Thyroid gland (tissue), 4 donors: ENCODE measurements around the gene RNF14.

Experiments used
- CTCF ChIP-seq, 6 experiments: fragments of 200-600 bp in 3 of 6; fragments of 450-650 bp in 3 of 6; sonication (generic) in 3 of 6; IDR thresholded peaks; one replicate each; pipeline ENCODE4 v1.5.1; 2016 to 2019; ENCODE audit warnings: antibody characterized with exemption in 6 of 6, mild to moderate bottlenecking in 2 of 6, inconsistent platforms in 1 of 6, moderate library complexity in 1 of 6
- POLR2A ChIP-seq, 2 donors: fragments of 450-650 bp; IDR thresholded peaks; one replicate each; pipeline ENCODE4 v1.6.1; 2017; ENCODE audit warnings: antibody characterized with exemption in 2 of 2, mild to moderate bottlenecking in 2 of 2, moderate library complexity in 1 of 2

GRCh38 chr5:142008813-142009212, 39.9 kb downstream of the RNF14 start:
- TF ChIP-seq CTCF (IDR thresholded peaks at IDR 0.05) (no peak), POLR2A (IDR thresholded peaks at IDR 0.05) (no peak)
